Stimulated activated CD8-positive, alpha-beta memory T cell treated with anti-CD3 and anti-CD28 coated beads, Interleukin-15, amount 100 ng/mL, for 4 hours (primary cell): Measurements from ENCODE around the gene RNF152.
"Not testable (repeated sequence)": the region's sequence is repeated elsewhere in the genome, so short reads cannot be mapped to it uniquely, and the experiment has no call there.

Experiments used
- DNase-seq, 2 donors: peaks; one replicate each; pipeline ENCODE4 v3.0.0-alpha.2; 2020; ENCODE audit warnings: low read depth in 2 of 2

RNF152 gene

DNA sequence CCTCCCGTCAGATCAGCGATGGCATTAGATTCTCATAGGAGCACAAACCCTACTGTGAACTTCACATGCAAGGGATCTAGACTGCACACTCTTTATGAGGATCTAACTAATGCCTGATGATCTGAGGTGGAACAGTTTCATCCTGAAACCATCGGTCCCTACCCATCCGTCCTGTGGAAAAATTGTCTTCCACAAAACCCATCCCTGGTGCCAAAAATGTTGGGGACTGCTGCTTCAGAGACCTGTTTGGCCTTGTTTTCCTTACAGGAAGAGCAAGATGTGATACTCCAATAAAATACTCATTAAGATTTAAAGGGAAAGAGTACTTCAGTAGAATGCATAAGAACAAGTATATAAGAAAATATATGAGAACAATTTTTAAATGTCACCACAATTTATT, 71.1 kb downstream of the RNF152 start:
- DNase-seq = no peak

DNA sequence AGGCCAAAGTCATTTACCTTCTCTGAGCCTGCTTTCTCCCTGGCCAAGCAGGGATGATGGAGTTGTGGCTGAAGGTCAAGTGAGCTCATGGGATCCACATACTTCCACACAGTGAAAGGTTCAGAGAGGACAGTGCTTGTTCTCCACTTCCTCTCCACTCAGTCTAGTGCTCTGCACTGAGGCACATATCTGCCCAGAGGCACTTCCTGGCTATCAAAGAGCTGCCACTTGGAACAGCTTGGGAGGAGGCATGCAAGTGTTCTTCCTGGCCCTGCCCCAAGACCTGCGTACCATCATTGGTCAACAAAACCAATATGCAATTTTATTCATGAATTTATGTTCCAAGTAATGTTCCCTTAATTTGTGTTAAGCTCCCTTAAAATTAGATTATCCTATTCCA, 71.9 kb downstream of the RNF152 start:
- DNase-seq = no peak

DNA sequence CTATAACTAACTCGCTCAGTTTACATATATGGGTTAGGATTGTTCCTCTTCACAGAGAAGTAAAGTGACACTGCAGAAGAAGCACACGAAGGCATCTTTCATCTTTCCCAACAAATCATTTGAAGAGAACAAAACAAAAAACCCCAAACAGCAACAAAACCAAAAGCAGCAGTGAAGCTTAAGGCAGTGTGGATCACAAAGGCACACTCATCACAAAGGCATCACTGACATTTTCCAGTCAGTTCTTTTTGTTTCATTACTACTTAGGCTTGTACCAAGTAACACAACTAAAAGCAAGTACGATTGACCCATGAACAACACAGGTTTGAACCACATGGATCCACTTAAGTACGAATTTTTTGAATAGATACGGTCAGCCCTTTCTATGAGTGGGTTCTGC, 75.7 kb downstream of the RNF152 start:
- no peak for DNase-seq

DNA sequence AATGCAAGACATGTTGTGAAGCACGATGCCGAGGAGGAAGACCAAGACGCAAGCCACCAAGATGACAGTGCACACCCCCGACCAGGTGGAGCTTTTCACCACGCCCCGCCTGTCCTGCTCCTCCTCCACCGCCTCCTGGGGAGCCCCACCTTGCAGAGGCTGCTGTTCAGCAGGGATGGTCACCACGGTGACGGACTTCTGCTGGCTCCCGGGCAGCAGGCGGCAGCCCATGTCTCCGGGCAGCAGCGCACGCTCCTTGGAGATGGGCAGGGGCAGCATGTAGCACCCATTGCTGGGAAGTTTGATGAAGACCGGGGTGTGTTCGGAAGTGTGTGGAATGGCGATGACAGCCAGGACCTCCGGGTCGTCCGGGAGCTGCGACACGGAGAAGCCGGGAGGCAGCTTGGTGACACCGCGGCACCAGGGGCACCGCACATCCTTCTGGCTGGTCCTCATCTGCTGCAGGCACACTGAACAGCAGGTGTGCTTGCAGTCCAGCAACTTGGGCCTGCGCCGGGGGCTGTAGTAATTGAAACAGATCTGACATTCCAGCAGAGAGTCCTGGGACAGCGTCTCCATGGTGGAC, 76.8 kb downstream of the RNF152 start:
- DNase-seq = no peak

DNA sequence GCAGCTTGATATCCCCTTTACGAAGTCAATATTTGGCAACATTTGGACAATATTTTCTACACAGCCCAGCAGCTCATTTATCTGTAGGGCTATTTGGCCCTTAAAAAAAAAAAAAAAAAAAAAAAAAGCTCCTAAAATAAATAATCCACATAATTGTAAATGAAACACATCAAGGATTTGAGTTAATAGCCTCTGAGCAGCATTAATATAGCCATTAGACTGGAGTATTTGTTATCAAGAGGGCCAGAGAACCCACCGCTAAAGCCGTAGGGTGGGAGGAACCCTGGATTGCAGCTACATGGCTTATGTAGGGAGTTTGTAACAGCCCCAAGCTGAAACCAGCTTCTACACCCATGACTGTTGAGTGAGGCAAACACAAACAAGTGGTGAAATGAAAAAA, 84.5 kb downstream of the RNF152 start:
- DNase-seq = no peak

DNA sequence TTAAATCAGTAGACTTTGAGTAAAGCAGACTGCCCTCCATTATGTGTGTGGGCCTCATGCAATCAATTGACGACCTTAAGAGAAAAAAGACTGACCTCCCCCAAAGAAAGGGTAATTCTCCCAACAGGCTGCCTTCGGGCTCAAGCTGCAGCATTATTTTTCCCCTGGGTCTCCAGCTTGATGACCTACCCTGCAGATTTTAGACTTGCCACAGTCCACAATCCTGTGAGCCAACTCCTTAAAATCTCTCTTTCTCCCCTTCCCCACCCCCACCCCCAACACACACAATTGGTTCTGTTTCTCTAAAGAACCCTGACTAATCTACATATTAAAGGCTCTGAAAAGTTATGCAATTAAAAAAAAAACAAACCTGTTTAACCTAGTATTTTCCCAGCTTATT, 89.4 kb downstream of the RNF152 start:
- DNase-seq = no peak

DNA sequence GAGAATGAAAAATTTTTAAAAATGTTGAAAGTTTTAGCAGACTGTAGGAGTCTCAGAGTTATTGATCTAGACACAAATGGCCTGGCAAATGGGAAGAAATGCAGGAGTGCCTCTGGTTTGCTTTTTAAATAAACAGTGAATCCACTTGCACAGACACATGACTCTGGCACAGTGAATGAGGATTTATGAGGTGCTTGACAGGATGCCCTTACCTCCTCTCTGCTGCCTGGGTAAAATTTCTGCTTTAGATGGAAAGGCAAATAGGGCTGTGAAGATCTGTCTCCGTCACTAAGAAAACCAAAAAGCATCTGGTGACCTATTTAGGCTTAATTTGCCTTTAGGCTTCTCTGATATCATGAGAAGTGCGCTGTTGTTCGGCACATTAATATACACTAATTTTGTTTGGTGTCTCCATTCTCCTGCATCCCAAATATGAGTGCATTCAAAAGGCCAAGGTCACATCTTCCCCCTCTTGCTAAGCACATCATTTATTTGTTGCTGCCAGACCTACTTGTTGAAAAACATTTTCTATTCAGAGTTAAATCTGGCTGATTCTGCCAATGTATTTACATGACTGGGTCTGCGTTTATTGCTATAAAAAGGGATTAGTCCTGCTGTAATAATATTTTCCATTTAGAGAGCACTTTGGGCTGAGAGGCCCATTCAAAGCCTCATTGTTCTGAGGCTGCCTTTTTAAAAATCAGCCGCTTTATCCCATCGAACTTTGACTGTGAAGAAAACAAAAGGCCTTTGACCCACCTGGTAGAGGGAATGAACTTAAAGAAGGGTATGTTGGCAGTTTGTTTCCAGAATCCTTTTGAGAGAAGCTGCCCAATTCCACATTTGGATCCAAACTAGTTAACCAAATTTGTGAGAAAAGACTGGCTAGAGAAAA, 94.9 kb downstream of the RNF152 start:
- DNase-seq = no peak

DNA sequence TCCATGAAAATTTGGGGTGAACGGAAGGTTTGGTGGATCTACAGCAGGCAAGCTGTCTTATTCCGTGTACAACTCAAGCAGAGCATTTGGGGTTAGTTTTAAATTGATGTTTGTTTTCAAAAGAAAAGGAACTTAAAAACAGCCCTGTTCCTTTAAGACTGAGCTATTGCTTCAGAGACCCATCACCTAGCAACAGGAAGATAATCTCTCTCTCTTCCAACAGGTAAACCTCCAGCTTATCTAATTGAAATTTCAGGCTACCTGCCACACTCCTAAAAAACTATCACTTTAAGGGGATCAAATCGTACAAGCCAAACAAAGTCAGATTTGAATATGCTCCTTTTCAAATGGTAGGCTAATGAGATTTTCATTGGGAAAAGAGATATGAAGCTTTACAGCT, 101.8 kb downstream of the RNF152 start:
- DNase-seq = no peak

DNA sequence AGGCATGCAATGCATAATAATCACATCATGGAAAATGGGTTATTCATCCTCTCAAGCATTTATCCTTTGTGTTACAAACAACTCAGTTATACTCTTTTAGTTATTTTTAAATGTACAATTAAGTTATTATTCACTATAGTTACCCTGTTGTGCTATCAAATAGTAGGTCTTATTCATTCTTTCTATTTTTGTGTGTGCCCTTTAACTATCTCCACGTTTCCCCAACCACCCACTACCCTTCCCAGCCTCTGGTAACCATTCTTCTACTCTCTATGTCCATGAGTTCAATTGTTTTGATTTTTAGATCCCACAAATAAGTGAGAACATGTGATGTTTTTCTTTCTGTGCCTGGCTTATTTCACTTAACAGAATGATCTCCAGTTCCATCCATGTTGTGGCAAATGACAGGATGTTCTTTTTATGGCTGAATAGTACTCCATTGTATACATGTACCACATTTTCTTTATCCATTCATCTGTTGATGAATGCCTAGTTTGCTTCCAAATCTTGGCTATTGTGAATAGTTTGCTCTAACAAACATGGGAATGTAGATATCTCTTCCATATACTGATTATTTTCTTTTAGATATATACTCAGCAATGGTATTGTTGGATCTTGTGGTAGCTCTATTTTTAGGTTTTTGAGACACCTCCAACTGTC, 105.7 kb downstream of the RNF152 start:
- not testable (repeated sequence) for DNase-seq

DNA sequence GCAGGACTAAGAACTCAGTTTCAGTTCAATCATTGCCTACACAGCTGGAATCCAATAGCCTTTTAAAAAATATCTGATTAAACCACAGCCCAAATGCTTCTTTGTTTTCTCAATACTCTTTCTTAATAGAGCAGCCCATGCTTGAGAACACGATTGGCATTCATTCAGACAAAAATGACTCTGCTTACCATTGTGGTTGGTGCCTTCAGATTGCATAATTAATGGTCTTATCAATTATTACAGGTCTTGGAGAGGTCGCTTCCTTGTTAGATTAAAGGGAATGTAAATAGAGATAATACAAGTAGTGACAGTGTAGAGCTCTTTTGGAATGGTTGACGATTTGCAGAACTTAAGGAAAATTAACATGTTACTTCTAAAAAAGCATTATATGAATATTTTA, 107.2 kb downstream of the RNF152 start:
- no peak for DNase-seq

DNA sequence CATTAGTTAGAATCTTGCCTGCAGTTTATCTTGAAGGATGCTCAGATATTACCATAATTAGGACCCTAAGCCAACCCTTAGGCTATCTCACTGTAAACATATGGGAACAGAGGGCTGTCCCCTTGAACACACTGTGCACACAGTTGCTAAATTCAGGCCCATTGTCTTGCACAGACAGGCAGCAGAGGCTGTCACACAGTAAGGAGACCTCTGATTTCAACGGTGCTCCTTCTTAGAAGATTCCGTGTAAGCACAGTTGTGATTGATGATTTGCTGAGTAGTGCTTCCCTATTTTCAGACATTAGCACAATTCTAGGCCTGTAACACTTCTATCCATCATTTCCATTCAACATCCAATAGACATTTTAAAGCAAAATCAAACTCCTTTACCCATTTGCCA, 108.0 kb downstream of the RNF152 start:
- DNase-seq = no peak

DNA sequence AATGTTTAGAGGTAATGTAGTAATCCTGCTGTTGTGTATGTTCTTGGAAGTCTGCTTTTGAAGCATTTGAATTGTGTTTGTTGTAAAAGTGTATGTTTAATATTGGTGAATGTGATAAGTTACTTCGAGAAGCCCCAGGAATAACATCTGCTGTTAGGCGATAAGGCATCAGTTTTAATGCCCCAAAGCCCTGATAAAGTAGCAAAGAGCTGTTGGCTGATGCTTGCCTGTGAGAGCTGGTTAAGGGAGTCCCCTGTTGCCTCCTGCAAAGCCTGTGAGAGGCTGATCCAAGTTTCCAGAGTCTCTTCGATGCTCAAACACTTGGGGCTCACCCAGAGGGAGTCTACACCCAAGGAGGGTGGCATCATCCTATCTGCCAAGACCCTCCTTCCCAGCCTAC, 110.3 kb downstream of the RNF152 start:
- DNase-seq = no peak

DNA sequence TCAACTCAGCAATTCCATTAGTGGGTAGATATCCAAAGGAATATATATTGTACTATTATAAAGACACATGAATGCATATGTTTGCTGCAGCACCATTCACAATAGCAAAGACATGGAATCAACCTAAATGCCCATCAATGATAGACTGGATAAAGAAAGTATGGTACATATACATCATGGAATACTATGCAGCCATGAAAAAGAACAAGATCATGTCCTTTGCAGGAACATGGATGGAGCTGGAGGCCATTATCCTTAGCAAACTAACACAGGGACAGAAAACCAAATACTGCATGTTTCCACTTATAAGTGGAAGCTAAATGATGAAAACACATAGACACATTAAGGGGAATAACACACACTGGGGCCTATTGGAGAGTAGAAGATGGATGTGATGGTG, 116.6 kb downstream of the RNF152 start:
- not testable (repeated sequence) for DNase-seq

DNA sequence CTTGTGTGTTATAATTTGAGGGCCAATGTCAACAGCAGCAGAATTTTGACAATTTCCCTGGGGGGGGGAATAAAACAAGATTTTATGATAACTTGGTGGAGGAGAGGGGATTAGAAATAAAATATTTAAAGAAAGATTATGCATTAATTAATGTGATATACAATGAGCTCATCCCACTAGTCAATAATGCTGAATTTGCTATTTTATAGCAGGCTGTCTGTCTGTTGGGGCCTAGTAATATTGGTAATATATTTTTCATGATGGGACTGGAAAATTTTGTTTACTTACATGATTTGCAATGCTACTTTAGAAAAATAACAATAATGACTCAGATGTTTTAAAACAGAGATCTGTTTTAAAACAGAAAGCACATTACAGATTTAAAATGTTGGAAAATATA, 118.0 kb downstream of the RNF152 start:
- DNase-seq = no peak

DNA sequence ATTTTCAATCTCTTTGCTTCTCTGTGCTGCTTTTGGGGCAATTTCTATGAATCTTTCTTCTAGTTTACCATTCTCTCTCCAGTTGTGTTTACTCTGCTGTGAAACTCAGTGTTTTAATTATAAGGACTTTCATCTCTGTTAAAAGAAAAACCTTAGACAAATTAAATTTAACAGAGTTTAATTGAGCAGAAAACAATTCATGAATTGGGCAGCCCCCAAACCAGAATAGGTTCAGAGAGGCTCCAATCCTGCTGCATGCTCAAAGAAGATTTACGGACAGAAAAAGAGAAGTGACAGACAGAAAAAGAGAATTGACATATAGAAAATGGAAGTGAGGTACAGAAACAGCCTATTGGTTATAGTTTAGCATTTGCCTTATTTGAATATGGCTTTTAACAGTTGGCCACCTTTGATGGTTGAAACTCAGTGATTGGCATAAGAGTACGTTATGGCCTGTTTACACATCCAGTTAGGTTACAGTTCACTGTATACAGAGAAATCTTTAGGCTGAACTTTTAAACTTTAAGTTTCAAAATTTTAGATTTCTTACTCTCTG, 120.4 kb downstream of the RNF152 start:
- DNase-seq = no peak

DNA sequence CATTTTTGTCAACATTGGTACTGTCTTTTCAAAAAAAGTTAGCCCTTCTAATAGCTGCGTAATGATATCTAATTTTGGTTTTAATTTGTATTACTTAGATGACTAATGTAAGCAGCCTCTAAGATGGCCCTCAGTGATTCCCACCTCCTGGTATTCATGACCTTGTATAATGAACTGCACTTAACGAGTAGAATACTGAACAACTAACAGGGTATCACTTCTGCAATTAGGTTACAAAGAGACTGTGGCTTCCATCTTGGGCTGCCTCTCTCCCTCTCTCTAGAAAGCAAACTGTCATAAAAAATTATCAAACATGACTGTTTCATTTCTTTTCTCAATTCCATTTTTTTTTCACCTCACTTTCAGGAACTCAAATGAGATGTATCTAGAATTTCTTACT, 120.9 kb downstream of the RNF152 start:
- no peak for DNase-seq

DNA sequence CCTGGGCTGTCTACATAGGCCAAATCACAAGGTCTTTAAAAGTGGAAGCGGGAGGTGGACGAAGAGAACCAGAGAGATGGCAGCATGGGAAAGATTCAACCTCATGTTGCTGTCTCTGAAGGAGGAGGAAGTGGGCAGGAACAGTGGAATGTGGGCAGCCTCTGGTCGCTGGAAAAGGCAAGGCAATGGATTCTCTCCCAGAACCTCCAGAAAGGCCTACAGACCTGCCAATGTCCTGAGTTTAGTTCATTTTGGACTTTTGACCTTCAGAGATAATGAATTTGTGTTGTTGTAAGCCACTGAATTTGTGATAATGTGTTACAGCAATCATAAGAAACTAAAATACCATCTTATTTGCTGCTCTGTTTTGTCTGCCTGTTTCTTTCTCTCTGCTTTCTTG, 122.5 kb downstream of the RNF152 start:
- DNase-seq = no peak

DNA sequence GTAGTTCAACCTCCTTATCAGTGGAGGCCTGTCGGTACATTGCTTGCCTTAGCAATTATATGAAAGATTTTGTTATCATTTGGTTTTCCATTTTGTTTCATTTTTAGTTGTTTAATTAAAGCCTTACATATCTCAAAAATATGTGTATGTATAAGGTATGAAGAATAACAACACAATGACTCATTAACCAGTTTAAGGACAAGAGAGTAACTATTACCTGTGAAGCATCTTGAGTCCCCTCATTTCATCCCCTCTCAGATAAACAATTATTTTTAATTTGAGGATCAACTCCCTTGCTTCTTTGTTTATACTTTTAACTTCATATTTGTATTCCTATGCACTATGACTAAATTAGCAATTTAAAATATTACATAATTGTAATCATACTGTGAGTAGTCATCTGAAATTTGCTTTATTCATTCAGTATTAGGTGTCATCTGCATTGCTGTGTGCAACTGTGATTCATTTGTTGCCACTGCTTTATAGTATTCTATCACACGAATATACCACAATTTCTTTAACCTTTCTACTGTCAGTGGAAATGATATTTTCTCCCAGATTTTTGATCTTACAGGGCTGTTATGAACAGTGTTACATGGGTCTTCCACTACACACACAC, 126.4 kb downstream of the RNF152 start:
- no peak for DNase-seq

DNA sequence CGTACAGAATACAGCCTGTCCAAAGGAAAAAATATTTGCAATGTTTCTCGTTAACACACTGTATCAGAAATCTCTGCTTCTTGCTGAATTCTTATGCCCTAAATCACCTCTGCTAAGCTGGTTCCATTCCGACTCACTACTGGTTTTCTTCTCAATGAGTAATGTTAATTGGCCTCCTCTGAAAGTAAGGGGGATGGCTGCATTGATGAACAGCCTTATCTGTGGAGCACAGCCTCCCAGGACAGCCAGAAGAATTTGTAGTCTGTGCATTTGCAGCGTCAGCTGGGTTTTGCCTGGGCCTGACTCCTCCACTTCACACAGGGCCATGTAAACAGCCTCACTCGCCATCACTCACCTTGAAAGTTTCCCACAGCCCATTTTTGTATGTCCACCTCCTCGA, 127.7 kb downstream of the RNF152 start:
- DNase-seq = no peak

DNA sequence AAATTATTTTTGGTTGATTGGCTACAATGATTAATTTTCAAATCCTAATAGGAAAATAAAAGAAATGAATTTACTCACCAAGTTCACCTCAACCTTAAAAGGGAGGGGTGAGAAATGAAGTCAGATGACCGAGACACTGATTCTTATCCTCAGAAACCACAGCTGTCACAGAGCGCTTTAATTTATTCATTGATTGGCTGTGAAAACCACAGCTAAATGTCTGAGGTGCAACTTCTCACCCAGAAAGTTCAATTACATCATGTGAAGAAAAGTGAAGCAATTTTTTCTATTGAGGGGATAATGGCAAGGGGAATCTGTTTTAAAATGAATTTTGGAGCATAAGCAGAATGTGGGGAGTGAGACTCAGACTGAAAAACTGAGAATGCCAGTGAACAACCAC, 128.4 kb downstream of the RNF152 start:
- DNase-seq = no peak

DNA sequence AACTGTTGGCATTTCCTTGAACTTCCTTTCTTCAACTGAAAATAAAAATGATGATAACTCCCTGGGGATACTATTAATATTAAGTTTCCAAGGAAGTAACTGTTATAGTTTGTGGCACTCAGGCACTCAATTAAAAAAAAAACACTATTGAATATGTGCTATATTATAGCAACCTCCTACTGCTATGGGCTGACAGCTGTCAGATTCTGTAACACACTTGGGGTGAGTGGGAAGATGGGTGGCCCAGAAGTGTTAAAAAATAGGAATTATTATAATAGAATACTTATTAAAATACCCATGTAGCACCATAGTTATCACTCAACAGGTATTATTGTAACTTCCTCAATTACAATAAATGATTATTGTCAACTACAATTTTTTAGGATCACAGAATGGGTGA, 130.9 kb downstream of the RNF152 start:
- no peak for DNase-seq
